GM12874 (cell line): ENCODE results near the gene A4GNT.
A peak's percentile ranks its signal among the peaks of the same experiment; 100 is the strongest.

Experiments
- TF ChIP-seq, protein P1 (sequence below): IDR thresholded peaks from 2 replicates; pipeline ENCODE4 v1.5.1; 2011; ENCODE audit warnings: low read depth, mild to moderate bottlenecking, control low read depth, low read length, moderate library complexity; ENCODE audit not compliant: insufficient read depth

Gene A4GNT

DNA sequence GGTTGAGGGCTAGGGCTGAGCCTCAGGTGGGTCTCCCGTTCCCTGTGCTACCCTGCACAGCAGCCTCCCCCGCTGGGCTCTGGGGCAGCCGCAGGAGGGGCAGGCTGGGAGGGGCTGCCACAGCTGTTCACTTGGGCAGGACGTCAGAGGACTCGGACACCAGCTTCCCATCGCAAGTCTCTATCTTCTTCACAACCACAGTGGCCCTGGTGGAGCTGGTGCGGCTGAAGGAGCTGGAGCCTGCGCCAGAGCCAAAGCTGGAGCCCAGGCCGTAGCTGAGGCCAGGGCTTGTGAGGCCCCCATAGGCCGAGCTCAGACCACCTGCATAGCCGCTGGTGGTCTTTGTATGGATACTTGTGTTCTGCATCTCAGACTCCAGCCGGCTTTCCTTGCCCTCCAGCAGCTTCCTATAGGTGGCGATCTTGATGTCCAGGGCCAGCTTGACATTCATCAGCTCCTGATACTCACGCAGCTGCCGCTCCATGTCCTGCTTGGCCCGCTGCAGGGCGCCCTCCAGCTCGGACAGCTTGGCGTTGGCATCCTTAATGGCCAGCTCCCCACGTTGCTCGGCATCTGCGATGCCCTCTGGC lies 30.7 kb downstream of the A4GNT start:
- TF ChIP-seq, protein P1, sequence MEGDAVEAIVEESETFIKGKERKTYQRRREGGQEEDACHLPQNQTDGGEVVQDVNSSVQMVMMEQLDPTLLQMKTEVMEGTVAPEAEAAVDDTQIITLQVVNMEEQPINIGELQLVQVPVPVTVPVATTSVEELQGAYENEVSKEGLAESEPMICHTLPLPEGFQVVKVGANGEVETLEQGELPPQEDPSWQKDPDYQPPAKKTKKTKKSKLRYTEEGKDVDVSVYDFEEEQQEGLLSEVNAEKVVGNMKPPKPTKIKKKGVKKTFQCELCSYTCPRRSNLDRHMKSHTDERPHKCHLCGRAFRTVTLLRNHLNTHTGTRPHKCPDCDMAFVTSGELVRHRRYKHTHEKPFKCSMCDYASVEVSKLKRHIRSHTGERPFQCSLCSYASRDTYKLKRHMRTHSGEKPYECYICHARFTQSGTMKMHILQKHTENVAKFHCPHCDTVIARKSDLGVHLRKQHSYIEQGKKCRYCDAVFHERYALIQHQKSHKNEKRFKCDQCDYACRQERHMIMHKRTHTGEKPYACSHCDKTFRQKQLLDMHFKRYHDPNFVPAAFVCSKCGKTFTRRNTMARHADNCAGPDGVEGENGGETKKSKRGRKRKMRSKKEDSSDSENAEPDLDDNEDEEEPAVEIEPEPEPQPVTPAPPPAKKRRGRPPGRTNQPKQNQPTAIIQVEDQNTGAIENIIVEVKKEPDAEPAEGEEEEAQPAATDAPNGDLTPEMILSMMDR, result peak; percentile 7; the same call in 1 of the 2 replicates

DNA sequence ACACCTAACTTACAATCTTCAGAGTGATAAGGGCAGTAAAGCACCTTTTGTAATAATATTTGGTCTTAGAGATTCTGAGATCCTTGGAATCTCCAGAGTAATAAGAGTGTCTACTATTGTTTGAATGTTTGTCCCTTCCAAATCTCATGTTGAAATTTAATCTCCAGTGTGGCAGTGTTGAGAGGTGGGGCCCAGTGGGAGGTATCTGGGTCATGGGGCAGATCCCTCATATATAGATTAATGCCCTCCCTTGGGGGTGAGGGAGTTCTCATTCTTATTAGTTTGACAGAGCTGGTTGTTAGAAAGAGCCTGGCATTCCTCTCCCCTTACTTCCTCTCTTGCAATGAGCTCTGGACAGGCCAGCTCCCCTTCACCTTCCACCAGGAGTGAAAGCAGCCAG lies 32.8 kb downstream of the A4GNT start:
- TF ChIP-seq, protein P1, result no peak

- TF ChIP-seq, protein P1, result no peak
Measured at GRCh38 chr3:138097192-138098172, 34.7 kb downstream of the A4GNT start.

DNA sequence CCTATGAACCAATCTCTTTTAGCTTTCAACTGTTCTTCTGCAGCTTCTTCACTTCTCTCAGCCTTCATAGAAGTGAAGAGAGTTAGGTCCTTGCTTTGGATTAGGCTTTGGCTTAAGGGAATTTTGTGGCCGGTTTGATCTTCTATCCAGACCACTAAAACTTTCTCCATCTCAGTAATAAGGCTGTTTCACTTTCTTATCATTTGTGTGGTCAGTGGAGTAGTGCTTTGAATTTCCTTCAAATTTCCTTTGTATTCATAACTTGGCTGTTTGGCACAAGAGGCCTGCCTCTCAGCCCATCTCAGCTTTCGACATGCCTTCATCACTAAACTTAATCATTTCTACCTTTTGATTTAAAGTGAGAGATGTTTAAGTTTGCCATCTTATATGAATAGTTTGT lies 38.5 kb downstream of the A4GNT start:
- TF ChIP-seq, protein P1, result no peak

- TF ChIP-seq, protein P1, result no peak
Measured at GRCh38 chr3:138092023-138092422, 40.2 kb downstream of the A4GNT start.

DNA sequence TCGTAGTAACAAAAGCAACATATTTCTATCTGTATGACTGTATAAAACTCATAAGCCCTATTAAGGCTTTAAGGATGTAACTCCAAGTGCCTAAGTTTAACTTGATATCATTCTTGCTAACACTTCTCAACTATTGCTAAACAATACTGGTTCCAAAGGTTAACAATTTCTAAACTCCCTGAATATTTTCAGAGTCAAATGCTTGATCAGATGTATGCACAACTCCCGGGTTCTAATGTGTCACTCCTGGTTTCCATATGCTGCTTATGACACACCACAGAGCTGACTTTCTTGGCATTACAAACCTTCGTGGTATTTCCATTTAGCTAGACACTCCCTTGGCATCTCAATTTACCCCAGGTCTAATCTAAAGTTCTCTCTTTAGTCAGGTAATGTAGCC lies 43.1 kb downstream of the A4GNT start:
- TF ChIP-seq, protein P1, result no peak

DNA sequence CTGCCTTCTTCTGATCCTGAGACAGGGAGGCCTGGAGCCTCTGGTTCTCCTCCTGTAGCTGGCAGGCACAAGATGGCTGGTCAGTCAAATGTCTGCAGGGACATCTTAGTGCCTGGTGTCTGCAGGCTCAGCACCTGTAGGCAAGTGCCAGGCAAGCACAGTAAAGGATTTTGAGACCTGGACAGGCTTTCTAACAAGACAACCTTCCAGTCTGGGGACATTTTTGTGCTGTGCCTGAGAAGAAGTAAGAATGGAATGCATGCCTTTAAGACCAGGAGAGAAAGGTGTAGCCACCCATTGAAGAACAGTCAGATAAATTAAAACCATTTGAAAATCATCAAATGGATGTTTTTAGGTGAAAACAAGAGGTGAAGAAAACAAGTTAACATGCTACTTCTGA lies 48.0 kb downstream of the A4GNT start:
- TF ChIP-seq, protein P1, result no peak
